GM21825 (cell line): ENCODE data around the gene SCRN2.
A peak's percentile ranks its signal among the peaks of the same experiment; 100 is the strongest.

Experiments used
- ATAC-seq: cut with Tn5 transposase; IDR thresholded peaks from one replicate; pipeline ENCODE4 v1.9.1; 2021; ENCODE audit warnings: mild to moderate bottlenecking, moderate library complexity; ENCODE audit not compliant: unreplicated experiment

SCRN2 gene

DNA sequence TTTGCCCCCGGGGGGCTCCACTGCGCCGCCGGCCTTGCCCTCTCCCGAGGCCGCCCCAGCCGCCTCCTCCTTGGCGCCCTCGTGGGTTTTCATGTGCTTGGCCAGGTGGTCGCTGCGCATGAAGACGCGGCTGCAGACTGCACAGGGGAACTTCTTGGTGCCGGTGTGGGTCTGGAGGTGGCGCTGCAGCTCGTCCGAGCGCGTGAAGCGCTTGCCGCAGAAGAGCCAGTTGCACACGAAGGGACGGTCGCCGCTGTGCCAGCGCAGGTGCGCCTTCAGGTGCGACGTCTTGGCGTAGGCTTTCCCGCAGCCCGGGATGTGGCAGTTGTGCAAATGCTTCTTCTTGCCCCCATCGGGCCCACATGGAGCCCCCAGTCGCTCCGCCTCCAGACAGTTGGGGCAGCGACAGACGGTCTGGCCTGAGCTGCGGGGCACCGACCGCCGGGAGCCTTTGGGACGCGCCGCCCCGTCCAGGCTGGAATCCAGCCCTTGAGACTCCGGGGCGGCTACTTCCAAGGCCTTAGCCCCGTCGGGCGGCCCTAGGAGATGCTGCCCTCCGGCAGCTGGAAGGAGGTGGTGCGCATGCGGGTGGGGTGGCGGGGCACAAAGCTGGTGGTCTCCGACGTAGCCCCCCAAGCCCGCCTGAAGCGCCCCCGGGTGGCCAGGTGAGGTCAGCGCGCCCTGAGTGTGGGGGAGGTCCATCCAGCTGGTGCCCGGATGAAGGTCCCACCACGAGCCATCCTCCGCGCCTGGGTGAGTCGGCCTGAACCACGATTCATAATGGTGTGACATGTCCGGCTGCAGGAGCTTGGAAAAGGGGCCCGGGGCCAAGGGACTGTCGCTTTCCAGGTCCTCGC, 6.5 kb upstream of the SCRN2 start:
- ATAC-seq = no peak

DNA sequence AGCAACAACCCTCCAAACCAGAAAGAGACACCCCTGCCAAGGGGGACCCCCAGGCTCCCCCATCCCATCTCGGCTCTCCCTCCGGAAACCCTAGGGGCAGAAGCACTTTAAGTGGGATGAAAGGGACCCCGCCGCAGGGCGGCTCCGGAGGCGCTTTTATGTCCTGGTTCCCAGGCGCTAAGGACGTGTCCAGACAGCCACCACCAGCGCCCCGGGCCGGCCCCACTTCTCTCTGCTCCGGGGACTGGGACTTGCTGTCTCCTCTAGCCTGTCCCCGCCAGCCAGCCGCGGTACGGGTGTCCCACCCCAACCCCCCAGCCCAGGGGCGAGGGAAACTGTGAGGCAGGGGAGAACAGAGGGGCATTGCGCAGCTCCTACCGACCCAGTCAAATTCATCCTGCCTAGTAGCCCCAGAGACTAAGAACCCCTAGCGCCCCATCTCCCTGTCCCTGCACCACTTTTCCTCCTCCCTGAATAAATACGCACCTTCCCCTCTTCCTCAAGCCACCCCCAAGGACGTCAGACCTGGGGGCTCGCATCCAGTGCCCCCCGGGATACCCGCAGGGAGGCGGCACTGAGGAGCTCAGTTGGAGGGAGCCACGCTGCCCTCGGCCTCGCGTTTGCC, 5.8 kb upstream of the SCRN2 start:
- ATAC-seq = no peak

DNA sequence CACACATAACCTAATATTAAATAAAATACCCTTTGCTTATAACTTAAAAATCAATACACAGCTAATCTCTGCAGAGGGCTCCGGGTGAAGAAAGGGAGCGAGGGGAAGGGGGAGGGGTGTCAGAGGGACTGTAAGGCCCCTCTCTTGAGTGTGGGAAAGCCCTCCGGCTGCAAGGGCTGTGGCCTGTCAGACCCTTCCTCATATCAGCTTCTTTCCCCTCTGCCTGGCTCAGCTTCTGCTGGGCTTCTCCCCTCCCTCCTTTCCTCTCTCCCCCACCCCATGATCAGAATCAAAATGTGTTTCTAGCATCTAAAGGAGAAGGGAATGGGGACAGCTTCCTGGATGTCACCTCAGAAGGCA, 4.6 kb upstream of the SCRN2 start:
- no peak for ATAC-seq

DNA sequence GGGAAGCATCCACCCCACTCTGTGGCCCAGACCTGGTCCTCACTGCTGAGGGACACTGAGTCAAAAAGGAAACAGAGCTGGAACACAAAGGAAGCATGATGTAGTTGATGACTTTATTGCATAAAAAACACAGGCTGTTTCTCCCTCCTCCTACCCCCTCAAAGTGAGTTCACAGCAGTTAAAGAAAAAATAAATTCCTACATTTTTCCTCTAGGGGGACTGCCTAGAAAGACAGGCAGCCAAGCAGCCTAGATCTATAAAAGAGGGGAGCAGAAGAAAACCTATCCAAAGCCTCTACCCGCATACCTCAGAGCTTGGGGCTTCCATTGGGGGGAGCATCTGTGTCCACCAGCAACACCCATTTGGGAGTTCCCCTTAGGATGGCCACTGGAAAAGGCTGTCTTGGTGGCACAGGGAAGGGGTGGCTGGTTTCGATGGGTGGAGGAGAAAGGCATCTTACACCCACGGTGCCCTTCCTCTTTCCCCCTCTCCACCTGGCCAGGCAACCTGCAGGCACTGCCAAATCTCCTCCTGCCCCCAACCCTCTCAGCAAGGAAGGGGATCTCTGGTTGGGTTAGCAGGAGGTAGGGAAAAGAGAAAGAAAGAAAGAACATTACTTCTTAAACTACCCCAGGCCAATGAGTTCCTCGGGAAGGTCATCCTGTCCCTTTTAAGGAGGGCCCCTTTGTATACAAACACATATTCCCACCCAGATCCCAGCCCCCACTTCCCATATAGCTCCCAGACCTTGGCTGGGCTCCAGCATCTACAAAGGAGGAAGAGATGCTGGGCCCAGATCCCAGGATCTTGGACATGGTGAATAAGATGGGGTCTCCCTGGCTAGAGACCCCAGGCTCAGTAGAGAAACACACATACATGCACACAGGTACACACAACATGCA, 4.0 kb upstream of the SCRN2 start:
- no peak for ATAC-seq

DNA sequence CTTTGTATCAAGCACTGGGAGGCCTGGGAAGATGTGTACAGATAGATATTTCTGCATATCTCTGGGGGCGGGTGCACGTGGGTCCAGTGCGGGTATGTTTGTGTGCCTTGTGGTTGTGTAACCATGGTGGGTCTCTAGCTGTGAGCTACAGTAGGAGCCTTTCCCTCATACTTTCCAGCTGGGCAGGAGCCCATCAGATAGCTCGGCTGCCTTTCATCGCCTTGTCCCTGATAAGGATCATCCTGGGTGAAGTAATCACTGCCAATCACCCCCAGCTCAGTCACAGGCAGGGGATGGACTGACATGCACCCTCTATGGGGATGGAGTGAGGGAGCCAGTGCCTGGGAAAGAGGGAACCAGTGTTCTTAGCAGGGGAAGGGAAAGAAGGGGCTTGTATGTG, 3.2 kb upstream of the SCRN2 start:
- ATAC-seq = no peak

DNA sequence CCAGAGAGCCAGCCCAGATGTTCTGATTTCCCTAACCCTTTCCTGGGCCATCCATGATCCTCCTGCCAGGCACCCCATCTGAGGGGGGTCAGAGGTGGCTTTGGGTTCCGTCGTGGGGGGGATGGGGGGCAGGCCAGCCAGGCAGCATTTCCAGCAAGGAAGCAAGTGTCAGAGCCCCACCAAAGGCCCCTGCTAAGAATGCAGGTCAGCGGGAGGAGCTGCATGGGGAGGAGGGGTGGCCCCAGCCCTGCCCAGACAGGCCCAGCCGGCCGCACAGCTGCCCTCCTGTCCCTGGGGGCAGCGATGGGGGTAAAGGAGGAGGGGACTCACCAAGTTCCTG, 2.3 kb upstream of the SCRN2 start:
- no peak for ATAC-seq

DNA sequence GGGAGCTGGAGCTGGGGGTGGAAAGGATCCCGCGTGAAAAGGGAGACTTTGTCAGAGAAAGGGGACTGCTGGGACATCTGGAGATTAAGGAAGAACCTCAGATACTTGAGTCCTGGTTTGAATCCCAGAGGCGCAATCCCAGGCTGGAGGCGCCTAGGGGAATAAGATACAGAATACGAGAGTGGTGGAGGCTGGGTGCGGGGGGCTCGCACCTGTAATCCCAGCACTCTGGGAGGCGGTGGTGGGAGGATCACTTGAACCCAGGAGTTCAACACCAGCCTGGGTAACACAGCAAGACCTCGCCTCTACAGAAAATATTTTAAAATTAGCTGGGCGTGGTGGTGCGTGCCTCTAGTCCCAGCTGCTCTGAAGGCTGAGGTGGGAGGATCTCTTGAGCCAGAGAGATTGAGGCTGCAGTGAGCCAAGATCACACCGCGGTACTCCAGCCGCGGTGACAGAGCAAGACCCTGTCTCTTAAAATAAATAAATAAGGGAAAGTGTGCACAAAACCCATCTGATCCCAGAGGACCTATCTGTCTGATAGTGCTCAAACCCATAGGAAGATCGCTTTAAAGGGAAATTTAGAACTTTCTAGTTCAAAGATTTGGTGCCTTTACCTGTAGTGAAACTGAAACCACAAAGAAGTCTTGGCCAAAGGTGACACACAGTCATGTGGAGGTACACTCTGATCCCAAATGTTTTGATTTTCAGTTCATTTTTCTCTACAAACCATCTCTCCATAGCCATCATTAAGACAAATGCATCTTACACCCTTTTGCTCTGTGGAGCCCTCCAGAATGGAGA, 617 bp upstream of the SCRN2 start:
- no peak for ATAC-seq

DNA sequence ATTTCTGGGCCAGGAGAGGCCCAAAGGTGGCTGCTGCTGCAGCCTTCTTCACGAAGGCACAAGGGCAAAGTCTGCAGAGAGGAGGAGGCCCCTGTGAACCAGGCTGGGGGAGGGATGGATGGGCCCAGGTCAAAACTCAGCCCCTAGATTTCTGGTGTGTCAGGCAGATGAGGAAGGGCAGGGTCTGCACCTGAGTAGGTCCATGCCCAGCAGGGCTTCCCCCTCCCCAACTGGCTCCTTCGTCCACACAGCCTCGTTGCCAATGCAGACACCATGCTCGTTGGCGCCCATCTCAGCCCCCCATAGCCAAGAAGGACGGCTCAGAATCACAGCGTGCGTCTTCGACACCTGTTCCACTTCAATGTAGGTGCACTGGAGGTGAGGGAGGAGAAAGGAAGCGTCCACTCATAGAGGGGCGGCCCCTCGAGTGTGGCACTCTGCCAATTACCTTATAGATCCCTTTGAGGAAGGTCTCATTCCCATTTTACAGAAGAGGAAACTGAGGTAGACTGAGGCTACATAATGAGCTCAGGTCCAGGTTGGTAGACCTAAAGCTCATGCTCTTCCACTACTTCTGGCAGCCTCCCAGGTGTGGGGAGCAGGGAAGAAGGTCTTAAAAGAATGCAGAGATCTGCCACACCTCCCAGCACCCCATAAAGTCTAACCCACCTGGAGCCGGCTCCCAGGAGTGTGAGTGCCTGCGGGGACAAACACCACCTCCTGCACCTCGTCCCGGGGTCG, 902 bp downstream of the SCRN2 start:
- no peak for ATAC-seq

DNA sequence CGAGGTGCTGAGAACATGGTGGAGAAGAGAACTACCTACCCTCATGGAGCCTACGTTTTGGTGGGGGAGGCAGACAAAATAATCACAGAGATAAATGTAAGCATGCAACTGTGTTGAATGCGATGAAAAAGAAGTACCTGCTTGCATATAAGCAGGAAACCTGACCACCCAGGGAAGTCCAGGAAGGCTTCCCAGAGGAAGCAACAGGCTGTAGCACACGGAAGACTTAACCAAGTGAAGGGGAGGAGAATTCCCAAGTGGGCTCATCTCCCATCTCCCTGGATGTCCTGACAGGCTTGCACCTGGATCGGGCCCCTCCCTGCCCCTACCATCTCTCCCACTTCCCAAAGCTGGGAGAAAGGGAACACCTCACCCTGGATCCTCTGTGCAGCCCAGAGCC, 2.0 kb downstream of the SCRN2 start:
- no peak for ATAC-seq

DNA sequence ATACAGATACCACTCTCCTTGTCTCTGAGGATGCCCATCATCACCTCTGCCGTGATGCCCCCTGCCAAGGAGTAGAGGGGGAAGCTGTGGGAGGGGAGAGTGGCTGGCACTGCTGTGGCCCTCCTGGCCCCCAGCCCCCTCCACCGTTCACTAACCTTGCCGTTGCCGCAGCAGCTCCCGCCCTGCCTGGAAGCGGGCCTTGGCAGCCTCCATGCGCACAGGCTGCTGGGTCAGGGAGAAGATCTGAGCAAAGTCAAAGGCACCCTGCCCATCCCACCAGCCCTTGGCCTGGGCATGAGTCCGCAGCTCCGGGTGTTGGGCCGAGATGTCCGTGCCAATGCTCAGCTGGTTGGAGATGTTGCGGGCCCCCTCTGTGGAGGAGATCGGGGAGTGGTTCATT, 2.4 kb downstream of the SCRN2 start:
- ATAC-seq = no peak

DNA sequence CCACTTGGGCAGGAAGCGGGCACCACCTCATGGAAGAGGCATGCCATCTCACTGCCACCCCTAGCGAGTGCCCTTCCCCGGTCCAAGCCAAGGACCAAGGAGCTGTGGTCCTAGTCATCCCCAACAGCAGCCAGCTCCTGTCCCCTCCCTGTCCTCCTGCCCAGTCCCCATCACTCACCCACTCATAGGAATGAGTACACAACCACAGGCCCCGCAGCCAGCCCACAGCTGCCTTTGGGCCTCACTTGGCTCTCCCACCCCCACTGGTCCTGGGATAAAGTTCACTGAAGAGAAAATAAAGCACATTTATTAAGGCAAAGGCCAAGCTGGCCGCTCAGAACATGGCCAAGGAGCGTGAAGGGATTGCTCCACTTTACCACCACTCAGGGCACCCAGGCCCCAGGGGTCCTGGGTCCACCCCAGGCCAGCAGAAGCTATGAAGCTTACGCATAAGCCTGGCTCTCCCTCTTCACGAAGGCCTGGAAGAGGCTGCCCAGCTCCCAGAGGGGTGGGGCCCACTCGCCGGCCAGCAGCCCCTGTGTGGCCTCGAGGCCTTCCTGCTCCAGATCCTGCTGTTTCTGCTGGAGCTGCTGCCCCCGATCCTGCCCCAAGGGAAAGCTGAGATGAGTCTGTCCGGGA, 3.6 kb downstream of the SCRN2 start:
- ATAC-seq = no peak

DNA sequence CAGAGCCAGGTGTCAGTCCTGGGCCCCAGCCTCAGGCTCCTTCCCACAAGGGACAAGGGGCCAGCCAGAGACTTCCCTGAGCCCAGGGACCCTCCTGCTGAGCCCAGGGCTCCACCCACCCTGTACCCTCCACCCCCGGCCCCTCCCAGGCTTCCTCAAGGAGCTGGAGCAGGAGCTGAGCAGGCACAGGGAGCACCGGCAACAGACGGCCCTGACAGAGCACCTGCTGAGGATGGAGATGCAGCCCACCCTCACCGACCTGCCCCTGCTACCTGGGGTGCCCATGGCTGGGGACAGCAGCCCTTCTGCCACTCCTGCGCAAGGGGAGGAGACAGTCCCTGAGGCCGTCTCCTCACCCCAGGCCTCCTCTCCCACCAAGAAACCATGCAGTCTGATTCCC, 4.5 kb downstream of the SCRN2 start:
- ATAC-seq = no peak

DNA sequence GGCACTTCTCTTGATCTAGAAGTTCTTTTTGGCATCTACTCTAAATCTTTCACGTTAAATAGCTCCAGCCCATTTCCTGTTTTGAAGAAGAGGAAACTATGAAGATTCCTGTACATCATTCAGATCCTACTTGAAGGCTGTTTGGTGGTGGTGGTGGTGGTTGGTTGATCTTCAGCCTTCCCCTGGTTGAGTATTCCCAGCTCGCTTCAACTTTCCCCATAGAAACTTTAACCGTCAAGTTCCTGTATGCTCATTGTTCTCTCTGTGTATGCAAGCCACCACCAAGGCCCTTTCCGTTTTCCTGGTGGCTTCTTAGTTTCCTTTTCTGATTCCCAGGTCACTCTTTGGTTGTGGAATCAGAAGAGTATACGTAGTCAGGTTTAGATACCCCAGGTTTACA, 6.3 kb downstream of the SCRN2 start:
- ATAC-seq = no peak

DNA sequence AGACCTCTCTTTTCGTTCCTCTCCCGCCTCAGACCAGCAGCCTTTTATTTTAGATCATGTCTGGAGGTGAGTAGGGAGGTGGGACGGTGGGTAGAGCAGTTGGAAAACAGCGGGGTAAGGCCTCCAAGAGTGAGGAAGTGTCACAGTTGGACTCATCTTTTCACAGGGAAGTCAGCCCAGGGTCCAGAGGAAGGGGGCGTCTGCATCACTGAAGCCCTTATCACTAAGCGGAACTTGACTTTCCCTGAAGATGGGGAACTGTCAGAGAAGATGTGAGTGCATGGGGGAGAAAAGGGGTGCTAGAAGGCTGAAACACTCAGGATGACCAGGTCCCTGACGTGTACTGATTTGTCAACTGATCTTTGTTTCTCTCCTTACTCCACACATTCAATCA, 9.1 kb downstream of the SCRN2 start:
- no peak for ATAC-seq

DNA sequence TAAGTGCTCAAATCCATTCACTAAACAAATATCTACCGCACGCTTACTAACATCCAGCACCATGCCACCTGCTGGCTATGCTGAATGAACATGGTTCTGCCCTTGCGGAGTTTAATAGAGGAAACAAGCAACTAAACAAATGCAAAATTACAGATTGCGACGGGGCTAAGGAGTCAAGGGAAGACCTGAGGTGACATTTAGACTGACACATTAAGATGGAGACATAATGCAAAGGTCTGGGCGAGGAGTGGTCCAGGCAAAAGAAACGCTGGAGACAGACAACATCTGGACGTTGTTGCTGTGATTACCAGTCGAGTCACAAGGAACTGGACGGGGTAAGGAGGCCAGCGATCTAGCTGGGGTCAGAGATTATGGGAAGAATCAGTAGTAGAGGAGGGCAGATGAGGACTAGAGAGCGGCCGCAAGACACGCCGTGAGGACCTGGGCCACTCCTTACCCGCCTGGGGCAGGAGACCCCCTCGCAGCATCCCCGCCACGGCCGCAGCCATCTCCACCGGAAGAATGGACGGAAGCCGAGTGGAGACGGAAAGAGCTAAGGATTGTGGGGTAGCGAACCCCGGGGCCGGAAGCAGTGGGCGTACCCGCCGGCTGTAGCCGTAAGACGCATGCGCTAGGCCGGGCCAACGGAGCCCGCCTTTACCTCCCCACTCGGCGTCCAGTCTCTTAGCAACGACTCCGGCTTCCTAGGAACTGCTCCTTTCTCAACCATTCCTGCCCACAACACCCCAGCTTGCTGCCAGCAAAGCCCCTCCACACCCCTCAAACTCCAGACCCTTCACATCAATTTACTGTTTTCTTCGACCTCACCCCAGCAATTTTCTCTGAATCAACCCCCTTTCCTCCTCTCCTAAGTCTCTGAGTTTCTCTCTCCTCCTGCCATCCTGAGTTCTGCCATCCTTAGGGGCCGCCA, 9.8 kb downstream of the SCRN2 start, which contains the start of the genes LRRC46 and MRPL10:
TSS of gene LRRC46 (plus strand) at position 668 of the 931 bp plus-strand sequence. CDS start 320 bp downstream, outside the sequence.
TSS of gene MRPL10 (minus strand) at position 539 of the 931 bp plus-strand sequence. CDS start at position 509, 30 bp downstream.
- peak; percentile 76 for ATAC-seq

DNA sequence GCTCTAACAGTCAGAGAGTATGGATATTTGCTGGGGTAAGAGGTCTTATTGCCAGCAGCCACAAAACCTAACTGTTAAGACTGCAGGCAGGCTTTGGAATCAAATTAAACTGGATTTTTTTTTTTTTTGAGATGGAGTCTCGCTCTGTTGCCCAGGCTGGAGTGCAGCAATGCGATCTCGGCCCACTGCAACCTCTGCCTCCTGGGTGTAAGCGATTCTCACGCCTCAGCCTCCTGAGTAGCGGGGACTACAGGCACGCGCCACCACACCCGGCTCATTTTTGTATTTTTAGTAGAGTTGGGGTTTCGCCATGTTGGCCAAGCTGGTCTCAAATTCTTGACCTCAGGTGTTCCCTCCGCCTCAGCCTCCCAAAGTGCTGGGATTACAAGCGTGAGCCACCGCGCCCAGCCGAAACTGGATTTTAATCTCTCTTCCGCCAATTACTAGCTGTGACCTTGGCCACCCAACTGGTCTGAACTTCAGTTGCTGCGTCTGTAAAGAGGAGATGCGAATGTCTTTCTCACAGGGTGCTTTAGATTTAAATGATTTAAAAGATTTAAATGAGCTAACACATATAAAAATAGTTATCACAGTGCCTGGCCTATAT, 10.6 kb downstream of the SCRN2 start:
- ATAC-seq = no peak

DNA sequence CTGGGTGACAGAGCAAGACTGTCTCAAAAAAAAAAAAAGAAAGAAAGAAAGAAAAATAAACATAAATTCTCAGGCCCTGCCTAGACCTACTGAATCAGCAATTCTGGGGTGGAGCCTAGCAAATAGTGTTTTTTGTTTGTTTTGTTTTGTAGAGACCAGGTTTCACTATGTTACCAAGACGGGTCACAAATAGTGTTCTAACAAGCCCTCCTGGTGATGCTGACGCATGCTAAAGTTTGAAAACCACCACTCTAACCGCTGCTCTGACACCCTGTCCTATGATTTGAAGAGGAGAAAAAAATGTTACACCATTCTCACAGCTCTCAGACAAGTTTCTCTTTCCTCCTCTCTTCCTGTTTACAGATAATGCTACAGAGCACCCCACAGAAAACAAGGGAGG, 11.2 kb downstream of the SCRN2 start:
- ATAC-seq = no peak

DNA sequence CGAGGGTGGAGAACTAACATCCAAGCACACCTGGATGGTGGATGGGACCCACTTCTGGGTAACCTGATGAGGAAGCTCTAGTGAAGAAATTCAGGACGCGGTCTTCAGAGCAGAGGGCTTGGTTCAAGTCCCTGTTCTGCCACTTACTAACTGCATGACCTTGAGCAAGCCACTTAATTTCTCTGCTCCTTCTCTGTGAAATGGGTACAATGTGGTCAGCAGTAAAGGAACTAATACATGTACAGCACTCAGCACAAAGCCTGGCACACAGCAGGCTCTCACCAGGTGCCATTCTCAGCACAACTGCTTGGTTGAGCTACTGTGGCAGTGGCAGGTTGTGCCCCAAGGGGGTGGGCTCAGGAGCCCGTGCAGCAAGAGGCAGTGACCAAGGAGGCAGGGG, 17.6 kb downstream of the SCRN2 start:
- no peak for ATAC-seq
